HK-2 (cell line): ENCODE data around the gene ARID3B.
"Not testable (repeated sequence)": the region's sequence is repeated elsewhere in the genome, so short reads cannot be mapped to it uniquely, and the experiment has no call there.

Experiments
- DNase-seq: peaks from one replicate; pipeline ENCODE4 v3.0.0-alpha.2; 2018; ENCODE audit not compliant: unreplicated experiment

ARID3B gene

GRCh38 chr15:74540761-74541493 is at the start of gene ARID3B:
TSS of gene ARID3B (plus strand) at chr15:74541220. CDS start at chr15:74543937, 2,717 bp downstream.
- DNase-seq, result peak; percentile 95

GRCh38 chr15:74496648-74497047 is 44.4 kb upstream of the ARID3B start:
- no peak for DNase-seq

- no peak for DNase-seq
These were observed 43.4 kb upstream of the ARID3B start for GRCh38 chr15:74497584-74497983.

GRCh38 chr15:74499366-74499765 is 41.7 kb upstream of the ARID3B start:
- DNase-seq, result no peak

GRCh38 chr15:74500401-74500800 is 40.6 kb upstream of the ARID3B start:
- no peak for DNase-seq

- DNase-seq, result no peak
These were observed 38.7 kb upstream of the ARID3B start for GRCh38 chr15:74502301-74502700.

- no peak for DNase-seq
These were observed 36.6 kb upstream of the ARID3B start for GRCh38 chr15:74504418-74504817.

- no peak for DNase-seq
These were observed 36.2 kb upstream of the ARID3B start for GRCh38 chr15:74504836-74505235.

- DNase-seq, result no peak
These were observed 35.0 kb upstream of the ARID3B start for GRCh38 chr15:74505837-74506514.

GRCh38 chr15:74506515-74506840 is 34.5 kb upstream of the ARID3B start:
- DNase-seq, result no peak

GRCh38 chr15:74511583-74511982 is 29.4 kb upstream of the ARID3B start:
- DNase-seq, result peak; percentile 70

GRCh38 chr15:74514059-74514458 is 27.0 kb upstream of the ARID3B start:
- DNase-seq, result not testable (repeated sequence)

GRCh38 chr15:74517096-74517495 is 23.9 kb upstream of the ARID3B start:
- no peak for DNase-seq

- no peak for DNase-seq
These were observed 21.7 kb upstream of the ARID3B start for GRCh38 chr15:74519311-74519710.

- no peak for DNase-seq
These were observed 20.6 kb upstream of the ARID3B start for GRCh38 chr15:74520407-74520806.

GRCh38 chr15:74523982-74524381 is 17.0 kb upstream of the ARID3B start:
- DNase-seq, result no peak

- no peak for DNase-seq
These were observed 15.7 kb upstream of the ARID3B start for GRCh38 chr15:74525309-74525708.

GRCh38 chr15:74525945-74526344 is 15.1 kb upstream of the ARID3B start:
- peak; percentile 31 for DNase-seq

GRCh38 chr15:74528876-74529275 is 12.1 kb upstream of the ARID3B start:
- DNase-seq, result peak; percentile 38

- no peak for DNase-seq
These were observed 11.1 kb upstream of the ARID3B start for GRCh38 chr15:74529921-74530320.

GRCh38 chr15:74530771-74531143 is 10.3 kb upstream of the ARID3B start:
- DNase-seq, result no peak

- peak; percentile 81 for DNase-seq
These were observed 9.7 kb upstream of the ARID3B start for GRCh38 chr15:74531144-74531811.
